GM21390 (cell line): ENCODE results near the gene UMAD1.
A peak's percentile ranks its signal among the peaks of the same experiment; 100 is the strongest.

ENCODE experiments used
- ATAC-seq: cut with Tn5 transposase; IDR thresholded peaks from one replicate; pipeline ENCODE4 v1.9.1; 2021; ENCODE audit not compliant: unreplicated experiment

UMAD1 gene

GRCh38 chr7:7688956-7689355 lies 48.4 kb downstream of the UMAD1 start:
- no peak for ATAC-seq

GRCh38 chr7:7693881-7694280 lies 53.3 kb downstream of the UMAD1 start:
- no peak for ATAC-seq

GRCh38 chr7:7694542-7694941 lies 54.0 kb downstream of the UMAD1 start:
- ATAC-seq, result no peak

GRCh38 chr7:7695111-7695817 lies 54.7 kb downstream of the UMAD1 start:
- no peak for ATAC-seq

- ATAC-seq, result no peak
These were observed 56.0 kb downstream of the UMAD1 start for GRCh38 chr7:7696458-7697119.

- ATAC-seq, result no peak
These were observed 58.4 kb downstream of the UMAD1 start for GRCh38 chr7:7698930-7699329.

GRCh38 chr7:7699380-7699779 lies 58.8 kb downstream of the UMAD1 start:
- no peak for ATAC-seq

- no peak for ATAC-seq
These were observed 59.4 kb downstream of the UMAD1 start for GRCh38 chr7:7699970-7700369.

- ATAC-seq, result no peak
These were observed 61.0 kb downstream of the UMAD1 start for GRCh38 chr7:7701527-7701926.

GRCh38 chr7:7702826-7703225 lies 62.3 kb downstream of the UMAD1 start:
- no peak for ATAC-seq

- ATAC-seq, result no peak
These were observed 62.9 kb downstream of the UMAD1 start for GRCh38 chr7:7703427-7703826.

- ATAC-seq, result no peak
These were observed 64.3 kb downstream of the UMAD1 start for GRCh38 chr7:7704867-7705266.

GRCh38 chr7:7705318-7705717 lies 64.8 kb downstream of the UMAD1 start:
- no peak for ATAC-seq

- peak; percentile 64 for ATAC-seq
These were observed 65.6 kb downstream of the UMAD1 start for GRCh38 chr7:7706101-7706511.

- no peak for ATAC-seq
These were observed 66.1 kb downstream of the UMAD1 start for GRCh38 chr7:7706556-7707172.

- no peak for ATAC-seq
These were observed 66.7 kb downstream of the UMAD1 start for GRCh38 chr7:7707246-7707645.

- no peak for ATAC-seq
These were observed 67.3 kb downstream of the UMAD1 start for GRCh38 chr7:7707806-7708205.

GRCh38 chr7:7709291-7709690 lies 68.7 kb downstream of the UMAD1 start:
- no peak for ATAC-seq

- no peak for ATAC-seq
These were observed 69.9 kb downstream of the UMAD1 start for GRCh38 chr7:7710469-7710868.

GRCh38 chr7:7713730-7714129 lies 73.2 kb downstream of the UMAD1 start:
- no peak for ATAC-seq

GRCh38 chr7:7718492-7718891 lies 77.9 kb downstream of the UMAD1 start, which contains the start of gene RPA3:
Gene RPA3, minus strand, starts transcription at chr7:7718607. Its CDS starts 78,189 bp downstream, at chr7:7640418.
- no peak for ATAC-seq

- peak; percentile 95 for ATAC-seq
These were observed 78.7 kb downstream of the UMAD1 start for GRCh38 chr7:7719236-7719635.
